K562 (cell line): ENCODE measurements around the gene CSMD2. TPM values are rescaled to one million over a fixed set of nuclear protein-coding genes. Genes with fewer than 3 reads are reported as not detected.

Source experiments
- ATAC-seq: fragments of 200-7000 bp; cut with Tn5 transposase; 3 replicates; pipeline ENCODE4 v1.9.1; 2020; ENCODE audit warnings: moderate library complexity
- BruUV-seq: library from RNA; stranded (reverse); fragments of 400-500 nt; replicated peaks from 2 replicates; lab custom pipeline; 2021; lab: Mats Ljungman, UMichigan
- CTCF ChIA-PET: fragments of 300-600 bp; formaldehyde crosslinking; extraction: SDS; loops from one replicate; lab custom pipeline; 2021; ENCODE audit warnings: low intra/inter-chr PET ratio; lab: Yijun Ruan, JAX
- POLR2A ChIA-PET: fragments of 300-600, 350-650 bp; sonication (Branson Sonifier 250); formaldehyde crosslinking; extraction: SDS; loops from one replicate; lab custom pipeline; 2021; ENCODE audit warnings: antibody characterized with exemption, inconsistent platforms; lab: Yijun Ruan, JAX
- DNase-seq, 4 experiments: peaks; one replicate each; pipeline versions ENCODE4 v3.0.0 to v3.0.0-alpha.2; 2011 to 2018; ENCODE audit warnings: low spot score in 3 of 4, mixed read lengths in 3 of 4; ENCODE audit errors: extremely low read depth in 1 of 4
- FAIRE-seq: peaks from 2 replicates; lab custom pipeline; 2011; peaks lifted over from hg19 to GRCh38; lab: Jason Lieb, UNC
- H2AFZ ChIP-seq: 2 replicates; pipeline ENCODE4 v1.6.0; 2011; ENCODE audit warnings: low read depth, low read length, control low read depth, inconsistent platforms
- H3K27ac ChIP-seq: fragments of 200-600 bp; 3 replicates; pipeline ENCODE4 v1.8.0; 2011; ENCODE audit warnings: low read depth, mild to moderate bottlenecking, control low read depth, inconsistent platforms, low read length, moderate library complexity, mixed read lengths; ENCODE audit errors: extremely low read depth
- H3K27me3 ChIP-seq, 2 experiments: fragments of 300-600 bp in 1 of 2; 2 replicates in 1 of 2; 3 replicates in 1 of 2; pipeline versions ENCODE4 v1.6.0 to v1.8.0; 2011; ENCODE audit warnings: inconsistent platforms in 2 of 2, low read length in 2 of 2, mild to moderate bottlenecking in 1 of 2, mixed read lengths in 1 of 2, moderate library complexity in 1 of 2; ENCODE audit not compliant: control insufficient read depth in 2 of 2, insufficient read depth in 2 of 2
- H3K36me3 ChIP-seq: fragments of 300-600 bp; 3 replicates; pipeline ENCODE4 v1.8.0; 2011; ENCODE audit warnings: mild to moderate bottlenecking, low read length, inconsistent platforms; ENCODE audit not compliant: control insufficient read depth, insufficient read depth
- H3K4me1 ChIP-seq, 2 experiments: fragments of 200-600 bp in 1 of 2; replicated peaks in 1 of 2; 2 replicates in 1 of 2; 3 replicates in 1 of 2; pipeline versions ENCODE4 v1.5.1 to v1.8.0; 2011; ENCODE audit warnings: inconsistent platforms in 2 of 2, low read length in 2 of 2, mild to moderate bottlenecking in 1 of 2, mixed read lengths in 1 of 2, moderate library complexity in 1 of 2; ENCODE audit not compliant: control insufficient read depth in 2 of 2, insufficient read depth in 2 of 2
- H3K4me2 ChIP-seq: 2 replicates; pipeline ENCODE4 v1.6.1; 2011; ENCODE audit warnings: low read length, control low read depth, inconsistent platforms, mixed read lengths; ENCODE audit not compliant: insufficient read depth
- H3K4me3 ChIP-seq: fragments of 200-600 bp; sonication (generic), shearing (Covaris generic); 2 replicates; pipeline ENCODE4 v1.5.1; 2016; ENCODE audit warnings: control low read depth, inconsistent platforms
- H3K79me2 ChIP-seq: fragments of 200-600 bp; 3 replicates; pipeline ENCODE4 v1.8.0; 2011; ENCODE audit warnings: low read length, inconsistent platforms; ENCODE audit not compliant: control insufficient read depth, insufficient read depth
- H3K9ac ChIP-seq, 2 experiments: 2 replicates each; pipeline versions ENCODE4 v1.6.0 to v1.6.1; 2011; ENCODE audit warnings: low read depth in 2 of 2, low read length in 2 of 2, control low read depth in 1 of 2, inconsistent platforms in 1 of 2, mild to moderate bottlenecking in 1 of 2, mixed read lengths in 1 of 2; ENCODE audit not compliant: insufficient read depth in 1 of 2
- H3K9me1 ChIP-seq: one replicate; pipeline ENCODE4 v1.6.0; 2011; ENCODE audit warnings: inconsistent platforms, mild to moderate bottlenecking, low read length, moderate library complexity; ENCODE audit not compliant: control insufficient read depth, insufficient read depth
- H3K9me3 ChIP-seq: replicated peaks from 2 replicates; pipeline ENCODE4 v1.5.1; 2011; ENCODE audit warnings: low read depth, low read length, inconsistent platforms; ENCODE audit not compliant: control insufficient read depth, insufficient read depth
- H4K20me1 ChIP-seq: replicated peaks from 2 replicates; pipeline ENCODE4 v1.6.1; 2011; ENCODE audit warnings: low read length, inconsistent platforms, mixed read lengths; ENCODE audit not compliant: control insufficient read depth, insufficient read depth
- RFX7 ChIP-seq: fragments of 250-450 bp; sonication (Bioruptor Pico); IDR thresholded peaks from 2 replicates; pipeline ENCODE4 v1.5.1; 2021; ENCODE audit warnings: mild to moderate bottlenecking
- ZNF263 ChIP-seq: sonication (generic); formaldehyde crosslinking; IDR thresholded peaks from 2 replicates; pipeline ENCODE4 v1.8.0; 2022; ENCODE audit warnings: mild to moderate bottlenecking, missing genetic modification reagents, borderline replicate concordance
- WGBS: fragments of 100-300 bp; shearing (Covaris generic); methylation state at CpG from one replicate; pipeline ENCODE4 v1.1.6; 2016; ENCODE audit warnings: low coverage, mixed read lengths; ENCODE audit not compliant: insufficient coverage; ENCODE audit errors: missing lambda C conversion rate; 5-methylcytosine and 5-hydroxymethylcytosine counted together
- in situ Hi-C: fragments of 300-500 bp; cut with MboI; formaldehyde crosslinking; loops from 4 replicates; pipeline ENCODE4 v1.15.0; 2018; ENCODE audit warnings: inconsistent platforms, mixed read lengths
- intact Hi-C: fragments of 100-400 bp; cut with micrococcal nuclease; formaldehyde crosslinking; loops from 2 replicates; pipeline ENCODE4 v1.14.2; 2022
- polyA plus RNA-seq, 8 experiments: library from polyadenylated mRNA; depleted of rRNA in 4 of 8; stranded (reverse) in 5 of 8; unstranded in 3 of 8; fragments of >200 nt; fragmentation: Nextera tagmentation in 2 of 8; fragmentation: Illumina TruSeq in 1 of 8; extraction: Ambion mirVana in 2 of 8; extraction: Trizol in 1 of 8; gene quantifications; 2 replicates each; pipeline versions ENCODE4 v1.2.1 to v1.2.3, GENCODE V29; 2011 to 2014; ENCODE audit warnings: inconsistent platforms in 1 of 8, missing spikeins in 1 of 8
- total RNA-seq, 7 experiments: library from RNA; depleted of rRNA in 6 of 7; stranded (reverse); fragments of >200 nt in 6 of 7; fragmentation: Illumina TruSeq in 2 of 7; extraction: Trizol in 2 of 7; gene quantifications; 2 replicates each; pipeline versions ENCODE4 v1.2.1 to v1.2.3, GENCODE V29; 2011 to 2021; ENCODE audit warnings: low replicate concordance in 1 of 7
- TF ChIP-seq, protein P1 (sequence below): sonication (generic); formaldehyde crosslinking; IDR thresholded peaks from 2 replicates; pipeline ENCODE4 v1.8.0; 2022; ENCODE audit warnings: mild to moderate bottlenecking, missing genetic modification reagents
- TF ChIP-seq, protein P2 (sequence below): sonication (generic); formaldehyde crosslinking; IDR thresholded peaks from 2 replicates; pipeline ENCODE4 v1.8.1; 2023; ENCODE audit warnings: mild to moderate bottlenecking, missing genetic modification reagents

The CSMD2 gene
- total and polyA plus RNA-seq, 9 of the 15 experiments (the other 6 are each of a cell fraction or from before 2014, with no cell fraction given) = not detected

DNA sequence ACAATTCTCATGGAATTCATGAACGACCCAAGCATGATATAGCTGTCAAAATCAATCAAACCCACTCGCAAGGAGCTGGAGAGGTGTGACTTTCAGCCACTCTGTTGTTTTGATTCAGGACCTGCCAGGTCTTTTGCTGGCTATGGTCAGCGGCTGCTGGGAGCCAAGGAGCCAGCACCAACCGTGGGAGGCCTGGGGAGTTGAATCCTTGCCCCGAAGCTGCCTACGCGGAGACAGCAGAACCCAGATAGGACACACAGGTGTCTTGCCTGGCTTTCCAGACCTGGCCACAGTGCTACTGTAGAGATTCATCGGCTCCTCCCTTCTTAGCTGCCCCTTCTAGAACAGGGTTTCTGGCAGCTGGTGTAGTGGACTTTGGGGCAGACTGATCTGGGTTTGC, 649.9 kb downstream of the CSMD2 start:
- Histone ChIP-seq H3K4me1 (peaks cover 0 to 6% of the 10 kb centered on the region in 2 experiments; a peak in 2 of 5 replicates), H3K4me2 (no peak overlapping the region), H3K27me3 (peaks cover 44 to 59% of the 10 kb centered on the region in 2 experiments), H4K20me1 (no peaks in the 10 kb centered on the region), H3K9me1 (no peaks in the 10 kb centered on the region), H3K36me3 (no peaks in the 10 kb centered on the region), H3K4me3 (no peak overlapping the region), H2AFZ (no peak overlapping the region), H3K27ac (no peak overlapping the region), H3K9me3 (no peaks in the 10 kb centered on the region), H3K79me2 (no peaks in the 10 kb centered on the region), H3K9ac (no peak overlapping the region)
- ChIA-PET POLR2A (interaction anchor here (0.7 kb wide), 1 partner anchor 108 kb away, joined by 4 read pairs; no protein-coding TSS in a partner anchor), CTCF (no interaction called here)
- DNase-seq (no peak), ATAC-seq (no peak), FAIRE-seq (no peak)
- no TSS peak for BruUV-seq
- TF ChIP-seq, protein P1, sequence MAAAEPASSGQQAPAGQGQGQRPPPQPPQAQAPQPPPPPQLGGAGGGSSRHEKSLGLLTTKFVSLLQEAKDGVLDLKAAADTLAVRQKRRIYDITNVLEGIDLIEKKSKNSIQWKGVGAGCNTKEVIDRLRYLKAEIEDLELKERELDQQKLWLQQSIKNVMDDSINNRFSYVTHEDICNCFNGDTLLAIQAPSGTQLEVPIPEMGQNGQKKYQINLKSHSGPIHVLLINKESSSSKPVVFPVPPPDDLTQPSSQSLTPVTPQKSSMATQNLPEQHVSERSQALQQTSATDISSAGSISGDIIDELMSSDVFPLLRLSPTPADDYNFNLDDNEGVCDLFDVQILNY = no peak
- TF ChIP-seq RFX7 (CRISPR knock-in tag) (no peak), ZNF263 (CRISPR knock-in tag) (no peak)
- TF ChIP-seq, protein P2, sequence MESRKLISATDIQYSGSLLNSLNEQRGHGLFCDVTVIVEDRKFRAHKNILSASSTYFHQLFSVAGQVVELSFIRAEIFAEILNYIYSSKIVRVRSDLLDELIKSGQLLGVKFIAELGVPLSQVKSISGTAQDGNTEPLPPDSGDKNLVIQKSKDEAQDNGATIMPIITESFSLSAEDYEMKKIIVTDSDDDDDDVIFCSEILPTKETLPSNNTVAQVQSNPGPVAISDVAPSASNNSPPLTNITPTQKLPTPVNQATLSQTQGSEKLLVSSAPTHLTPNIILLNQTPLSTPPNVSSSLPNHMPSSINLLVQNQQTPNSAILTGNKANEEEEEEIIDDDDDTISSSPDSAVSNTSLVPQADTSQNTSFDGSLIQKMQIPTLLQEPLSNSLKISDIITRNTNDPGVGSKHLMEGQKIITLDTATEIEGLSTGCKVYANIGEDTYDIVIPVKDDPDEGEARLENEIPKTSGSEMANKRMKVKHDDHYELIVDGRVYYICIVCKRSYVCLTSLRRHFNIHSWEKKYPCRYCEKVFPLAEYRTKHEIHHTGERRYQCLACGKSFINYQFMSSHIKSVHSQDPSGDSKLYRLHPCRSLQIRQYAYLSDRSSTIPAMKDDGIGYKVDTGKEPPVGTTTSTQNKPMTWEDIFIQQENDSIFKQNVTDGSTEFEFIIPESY (CRISPR knock-in tag) = no peak
- intact Hi-C loops (loop anchor here (10.0 kb wide), 1 partner anchor 90 kb away; no protein-coding TSS in a partner anchor), in situ Hi-C loops (no loop called here)
- WGBS = 2% methylated on average over 8 of the region's 8 CpGs
